B cell (primary cell): ENCODE measurements around the gene C5orf52. TPM values are rescaled to one million over a fixed set of nuclear protein-coding genes. Genes with fewer than 3 reads are reported as not detected.

Source experiments
- ATAC-seq: fragments of 200-7000 bp; cut with Tn5 transposase; one replicate; pipeline ENCODE4 v1.10.0; 2021; ENCODE audit warnings: low read depth, mild to moderate bottlenecking, moderate number of reproducible peaks, moderate library complexity
- CTCF ChIA-PET: fragments of 350-600 bp; sonication (Branson Sonifier 250); formaldehyde crosslinking; loops from one replicate; lab custom pipeline; 2021; ENCODE audit warnings: antibody characterized with exemption, inconsistent platforms; lab: Charles Lee
- POLR2A ChIA-PET: fragments of 350-600 bp; sonication (Branson Sonifier 250); formaldehyde crosslinking; loops from one replicate; lab custom pipeline; 2021; ENCODE audit warnings: antibody characterized with exemption; lab: Charles Lee
- DNase-seq: peaks from one replicate; pipeline ENCODE4 v3.0.0; 2013
- H2AFZ ChIP-seq: 2 replicates; pipeline ENCODE4 v1.6.1; 2012; ENCODE audit warnings: mild to moderate bottlenecking, low read depth, low read length; ENCODE audit not compliant: insufficient read depth, poor library complexity, severe bottlenecking
- H3K27ac ChIP-seq, 2 donors: 1 replicate in 1 of 2; 2 replicates in 1 of 2; pipeline ENCODE4 v1.5.1; 2012 to 2013; ENCODE audit warnings: low read length in 2 of 2, mild to moderate bottlenecking in 2 of 2, moderate library complexity in 1 of 2
- H3K27me3 ChIP-seq, 4 experiments: fragments of 200-600 bp in 1 of 4; sonication (generic) in 1 of 4; replicated peaks in 1 of 4; 1 replicate in 2 of 4; 2 replicates in 2 of 4; pipeline versions ENCODE4 v1.6.1 to v1.7.0; 2013 to 2016; ENCODE audit warnings: low read length in 3 of 4, mild to moderate bottlenecking in 2 of 4, mixed read lengths in 1 of 4, moderate library complexity in 1 of 4; ENCODE audit not compliant: insufficient read depth in 4 of 4, control insufficient read depth in 3 of 4; ENCODE audit errors: control extremely low read depth in 1 of 4
- H3K36me3 ChIP-seq, 2 experiments: replicated peaks in 1 of 2; 1 replicate in 1 of 2; 2 replicates in 1 of 2; pipeline versions ENCODE4 v1.6.1 to v1.7.1; 2013; ENCODE audit warnings: low read length in 1 of 2; ENCODE audit not compliant: insufficient read depth in 2 of 2, control insufficient read depth in 1 of 2; ENCODE audit errors: control extremely low read depth in 1 of 2, extremely low read depth in 1 of 2
- H3K4me1 ChIP-seq, 2 donors: fragments of 200-600 bp in 1 of 2; sonication (generic) in 1 of 2; 1 replicate in 1 of 2; 2 replicates in 1 of 2; pipeline versions ENCODE4 v1.5.1 to v1.6.1; 2013 to 2017; ENCODE audit warnings: low read length in 2 of 2; ENCODE audit not compliant: control insufficient read depth in 2 of 2, insufficient read depth in 2 of 2
- H3K4me2 ChIP-seq: replicated peaks from 2 replicates; pipeline ENCODE3; 2012; ENCODE audit warnings: mild to moderate bottlenecking, low read depth, low read length; ENCODE audit not compliant: poor library complexity, severe bottlenecking
- H3K4me3 ChIP-seq, 5 experiments: fragments of 200-600 bp in 1 of 5; sonication (generic) in 1 of 5; 1 replicate in 3 of 5; 2 replicates in 2 of 5; pipeline versions ENCODE4 v1.5.1 to v1.7.0; 2011 to 2016; ENCODE audit warnings: low read length in 4 of 5, mild to moderate bottlenecking in 4 of 5, low read depth in 2 of 5, control low read depth in 1 of 5, moderate library complexity in 1 of 5; ENCODE audit not compliant: insufficient read depth in 1 of 5; ENCODE audit errors: control extremely low read depth in 1 of 5, extremely low read depth in 1 of 5
- H3K79me2 ChIP-seq: fragments of 200-600 bp; sonication (generic); one replicate; pipeline ENCODE4 v1.6.0; 2016; ENCODE audit warnings: low read length; ENCODE audit not compliant: control insufficient read depth, insufficient read depth
- H3K9ac ChIP-seq: fragments of 200-600 bp; sonication (generic); 2 replicates; pipeline ENCODE4 v1.6.1; 2017; ENCODE audit warnings: mild to moderate bottlenecking, low read length, moderate library complexity
- H3K9me3 ChIP-seq, 3 donors: one replicate each; pipeline versions ENCODE4 v1.6.1 to v1.7.1; 2013; ENCODE audit warnings: low read length in 2 of 3; ENCODE audit not compliant: control insufficient read depth in 2 of 3, insufficient read depth in 1 of 3; ENCODE audit errors: control extremely low read depth in 1 of 3
- H4K20me1 ChIP-seq: 2 replicates; pipeline ENCODE4 v1.6.0; 2012; ENCODE audit warnings: mild to moderate bottlenecking, low read length; ENCODE audit not compliant: insufficient read depth, control insufficient read depth, poor library complexity, severe bottlenecking
- H3K27ac Mint-ChIP-seq: one replicate; pipeline ENCODE4 v1.8.0; 2021; ENCODE audit warnings: mixed read lengths
- H3K27me3 Mint-ChIP-seq: one replicate; pipeline ENCODE4 v1.8.0; 2021; ENCODE audit warnings: mixed read lengths
- H3K4me1 Mint-ChIP-seq: one replicate; pipeline ENCODE4 v1.8.0; 2021; ENCODE audit warnings: mixed read lengths
- H3K4me3 Mint-ChIP-seq: one replicate; pipeline ENCODE4 v1.8.0; 2021; ENCODE audit warnings: mixed read lengths
- H3K9me3 Mint-ChIP-seq: one replicate; pipeline ENCODE4 v1.8.0; 2022; ENCODE audit warnings: mixed read lengths; ENCODE audit not compliant: insufficient read depth
- EZH2 ChIP-seq: IDR thresholded peaks from 2 replicates; pipeline ENCODE4 v1.6.1; 2012; ENCODE audit warnings: borderline replicate concordance, low read depth, mild to moderate bottlenecking, moderate library complexity, low read length; ENCODE audit not compliant: insufficient read depth, poor library complexity, severe bottlenecking
- WGBS: methylation state at CpG from one replicate; pipeline ENCODE4 v1.1.5; 2013; ENCODE audit warnings: missing lambda C conversion rate; ENCODE audit not compliant: insufficient coverage; 5-methylcytosine and 5-hydroxymethylcytosine counted together
- intact Hi-C: fragments of 100-400 bp; cut with micrococcal nuclease; formaldehyde crosslinking; loops from one replicate; pipeline ENCODE4 v1.10.0; 2022
- polyA plus RNA-seq: library from polyadenylated mRNA; depleted of rRNA; stranded (reverse); fragments of >200 nt; gene quantifications from 2 replicates; pipeline ENCODE4 v1.2.3, GENCODE V29; 2012
- total RNA-seq, 2 donors: library from RNA; stranded (reverse); fragments of 120-200 nt in 1 of 2; gene quantifications; 1 replicate in 1 of 2; 2 replicates in 1 of 2; pipeline versions ENCODE4 v1.2.3 to v1.2.4, GENCODE V29; 2013 to 2022
- TF ChIP-seq, protein P1 (sequence below): fragments of 200-600 bp; IDR thresholded peaks from one replicate; pipeline ENCODE4 v1.8.0; 2022; ENCODE audit warnings: antibody characterized with exemption, mild to moderate bottlenecking

Gene C5orf52
- total and polyA plus RNA-seq, 2 donors (not counting 1 experiment from before 2014, with no cell fraction given): not detected

DNA sequence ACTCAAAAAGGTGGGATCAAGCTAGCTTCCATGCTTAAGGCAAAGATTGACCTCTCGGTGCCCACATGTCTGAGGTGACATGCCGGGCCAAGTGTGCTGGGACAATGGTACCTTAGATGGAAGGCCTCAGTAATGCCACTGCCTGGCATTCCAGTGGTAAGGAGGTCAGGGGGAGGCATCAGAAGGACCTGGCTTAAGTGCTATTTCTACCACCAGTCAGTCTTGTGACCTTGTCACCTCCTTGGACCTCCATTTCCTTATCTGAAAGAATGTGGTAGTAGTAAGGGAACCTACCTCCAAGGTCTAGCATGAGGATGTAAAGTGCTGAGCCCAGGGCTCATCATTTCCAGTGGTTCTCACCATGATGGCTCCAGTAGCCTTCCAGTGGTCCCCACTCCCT is 8.9 kb downstream of the C5orf52 start:
- 94% methylated on average over 2 of the region's 2 CpGs for WGBS
- peaks cover 2% of the 10 kb centered on the region for H3K4me1 Mint-ChIP-seq

DNA sequence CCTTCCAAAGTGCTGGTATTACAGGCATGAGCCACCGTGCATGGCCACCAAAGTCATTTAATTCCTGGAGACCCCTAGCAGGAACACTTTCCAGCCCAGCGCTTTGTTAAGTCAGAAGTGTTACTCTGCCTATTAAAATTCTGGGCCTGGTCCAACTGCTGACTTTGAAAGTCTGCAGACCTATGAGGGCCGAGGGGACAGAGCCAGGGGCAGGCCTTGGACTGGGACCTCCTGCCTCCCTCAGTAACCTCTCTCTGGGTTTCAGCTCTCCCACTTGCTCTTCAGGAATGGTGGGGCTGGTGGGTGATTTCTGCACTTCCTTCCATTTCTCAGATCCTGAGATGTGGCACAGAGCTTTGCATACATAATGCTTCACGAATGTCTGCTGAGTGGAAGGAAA is 9.7 kb downstream of the C5orf52 start:
- no peaks in the 10 kb centered on the region for H3K4me1 ChIP-seq
- intact Hi-C loops: no loop called here
- Mint-ChIP-seq H3K27ac (no peak overlapping the region), H3K4me1 (peaks cover 2% of the 10 kb centered on the region), H3K4me3 (no peak overlapping the region), H3K27me3 (no peaks in the 10 kb centered on the region), H3K9me3 (no peaks in the 10 kb centered on the region)
- TF ChIP-seq EZH2: no peak
- TF ChIP-seq, protein P1, sequence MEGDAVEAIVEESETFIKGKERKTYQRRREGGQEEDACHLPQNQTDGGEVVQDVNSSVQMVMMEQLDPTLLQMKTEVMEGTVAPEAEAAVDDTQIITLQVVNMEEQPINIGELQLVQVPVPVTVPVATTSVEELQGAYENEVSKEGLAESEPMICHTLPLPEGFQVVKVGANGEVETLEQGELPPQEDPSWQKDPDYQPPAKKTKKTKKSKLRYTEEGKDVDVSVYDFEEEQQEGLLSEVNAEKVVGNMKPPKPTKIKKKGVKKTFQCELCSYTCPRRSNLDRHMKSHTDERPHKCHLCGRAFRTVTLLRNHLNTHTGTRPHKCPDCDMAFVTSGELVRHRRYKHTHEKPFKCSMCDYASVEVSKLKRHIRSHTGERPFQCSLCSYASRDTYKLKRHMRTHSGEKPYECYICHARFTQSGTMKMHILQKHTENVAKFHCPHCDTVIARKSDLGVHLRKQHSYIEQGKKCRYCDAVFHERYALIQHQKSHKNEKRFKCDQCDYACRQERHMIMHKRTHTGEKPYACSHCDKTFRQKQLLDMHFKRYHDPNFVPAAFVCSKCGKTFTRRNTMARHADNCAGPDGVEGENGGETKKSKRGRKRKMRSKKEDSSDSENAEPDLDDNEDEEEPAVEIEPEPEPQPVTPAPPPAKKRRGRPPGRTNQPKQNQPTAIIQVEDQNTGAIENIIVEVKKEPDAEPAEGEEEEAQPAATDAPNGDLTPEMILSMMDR: no peak
- H3K36me3 ChIP-seq: no peaks in the 10 kb centered on the region
- no peaks in the 10 kb centered on the region for H3K79me2 ChIP-seq
- ATAC-seq (no peak), DNase-seq (no peak)
- no peaks in the 10 kb centered on the region for H4K20me1 ChIP-seq
- POLR2A ChIA-PET: interaction anchor here (0.6 kb wide), 1 partner anchor 130 kb away, joined by 16 read pairs; no protein-coding TSS in a partner anchor
- H3K9ac ChIP-seq: no peak overlapping the region
- no peaks in the 10 kb centered on the region for H3K27me3 ChIP-seq
- H3K9me3 ChIP-seq: no peaks in the 10 kb centered on the region
- no peak overlapping the region for H2AFZ ChIP-seq
- no peak overlapping the region for H3K4me3 ChIP-seq
- no peak overlapping the region for H3K4me2 ChIP-seq
- CTCF ChIA-PET: interaction anchor here (0.8 to 2.0 kb wide), 3 partner anchors 9 to 187 kb away, joined by 3 to 5 read pairs (median 3); no protein-coding TSS in a partner anchor
- WGBS: 100% methylated on average over 3 of the region's 4 CpGs
- H3K27ac ChIP-seq: no peak overlapping the region

More for the DNA sequence above, 8.9 kb downstream of the C5orf52 start:
- intact Hi-C loops: no loop called here
- Histone ChIP-seq H3K27me3 (no peaks in the 10 kb centered on the region), H3K36me3 (no peaks in the 10 kb centered on the region), H3K4me2 (no peak overlapping the region), H3K9me3 (no peaks in the 10 kb centered on the region), H2AFZ (no peak overlapping the region), H3K27ac (no peak overlapping the region), H3K4me1 (no peaks in the 10 kb centered on the region), H3K4me3 (no peak overlapping the region), H3K9ac (no peak overlapping the region), H4K20me1 (no peaks in the 10 kb centered on the region), H3K79me2 (no peaks in the 10 kb centered on the region)
- no peak for ATAC-seq
- CTCF ChIA-PET: interaction anchor here (0.6 kb wide), 1 partner anchor 63 kb away, joined by 3 read pairs; the partner anchor contains the start of gene LSM11
- TF ChIP-seq EZH2: no peak
- TF ChIP-seq, protein P1: no peak
- DNase-seq: no peak
- POLR2A ChIA-PET: interaction anchor here (0.6 kb wide), 1 partner anchor 129 kb away, joined by 16 read pairs; no protein-coding TSS in a partner anchor
- Mint-ChIP-seq H3K9me3 (no peaks in the 10 kb centered on the region), H3K4me3 (no peak overlapping the region), H3K27me3 (no peaks in the 10 kb centered on the region), H3K27ac (no peak overlapping the region)
